HEK293 (cell line): ENCODE data around the gene CDH24.
A peak's percentile ranks its signal among the peaks of the same experiment; 100 is the strongest.

ENCODE experiments used
- CTCF ChIA-PET: fragments of 350-600 bp; formaldehyde crosslinking; extraction: SDS; loops from one replicate; lab custom pipeline; 2021; ENCODE audit warnings: antibody characterized with exemption; lab: Yijun Ruan, JAX
- POLR2A ChIA-PET: fragments of 300-600 bp; formaldehyde crosslinking; extraction: SDS; loops from one replicate; lab custom pipeline; 2020; ENCODE audit warnings: antibody characterized with exemption, inconsistent platforms; lab: Yijun Ruan, JAX
- H3K27ac ChIP-seq: fragments of 200-500 bp; sonication (Bioruptor generic); 2 replicates; pipeline ENCODE4 v1.5.1; 2014; ENCODE audit warnings: low read depth, low read length, control low read depth, inconsistent platforms; ENCODE audit errors: extremely low read depth
- H3K36me3 ChIP-seq, 2 experiments: fragments of 200-500 bp in 1 of 2; sonication (Bioruptor generic) in 1 of 2; 1 replicate in 1 of 2; 2 replicates in 1 of 2; pipeline ENCODE4 v1.5.1; 2014 to 2017; ENCODE audit warnings: inconsistent platforms in 2 of 2, low read length in 2 of 2; ENCODE audit not compliant: control insufficient read depth in 2 of 2, insufficient read depth in 1 of 2
- H3K4me1 ChIP-seq: fragments of 200-500 bp; sonication (Bioruptor generic); 2 replicates; pipeline ENCODE4 v1.5.1; 2014; ENCODE audit warnings: mild to moderate bottlenecking, low read length, inconsistent platforms; ENCODE audit not compliant: control insufficient read depth, insufficient read depth
- H3K4me3 ChIP-seq: 2 replicates; pipeline ENCODE4 v1.5.1; 2011; ENCODE audit warnings: low read depth, mild to moderate bottlenecking, control low read depth, low read length, moderate library complexity
- H3K9me3 ChIP-seq: fragments of 200-500 bp; sonication (Bioruptor generic); 2 replicates; pipeline ENCODE4 v1.5.1; 2014; ENCODE audit warnings: low read depth, low read length, inconsistent platforms; ENCODE audit not compliant: control insufficient read depth, insufficient read depth
- FEZF1 ChIP-seq: fragments of 450-650 bp; formaldehyde crosslinking; IDR thresholded peaks from 2 replicates; pipeline ENCODE4 v1.5.1; 2016; ENCODE audit warnings: missing biosample characterization, missing genetic modification characterization
- IKZF3 ChIP-seq: fragments of 450-650 bp; IDR thresholded peaks from 2 replicates; pipeline ENCODE4 v1.5.0; 2018; ENCODE audit warnings: missing biosample characterization, mild to moderate bottlenecking, missing genetic modification characterization, moderate library complexity
- KLF17 ChIP-seq: fragments of 450-650 bp; formaldehyde crosslinking; IDR thresholded peaks from 2 replicates; pipeline ENCODE4 v1.5.1; 2016; ENCODE audit warnings: missing biosample characterization, missing genetic modification characterization
- KLF8 ChIP-seq: fragments of 450-650 bp; formaldehyde crosslinking; IDR thresholded peaks from 2 replicates; pipeline ENCODE4 v1.5.1; 2016; ENCODE audit warnings: missing biosample characterization, missing genetic modification characterization
- KLF9 ChIP-seq: fragments of 450-650 bp; formaldehyde crosslinking; IDR thresholded peaks from 2 replicates; pipeline ENCODE4 v1.5.1; 2016; ENCODE audit warnings: missing biosample characterization, missing genetic modification characterization, low read depth
- MYNN ChIP-seq: fragments of 450-650 bp; formaldehyde crosslinking; IDR thresholded peaks from 2 replicates; pipeline ENCODE4 v1.5.1; 2016; ENCODE audit warnings: missing biosample characterization, missing genetic modification characterization, borderline replicate concordance
- OSR2 ChIP-seq: fragments of 450-650 bp; formaldehyde crosslinking; IDR thresholded peaks from 2 replicates; pipeline ENCODE4 v1.5.1; 2016; ENCODE audit warnings: missing biosample characterization, missing genetic modification characterization
- PATZ1 ChIP-seq: fragments of 450-650 bp; formaldehyde crosslinking; IDR thresholded peaks from 2 replicates; pipeline ENCODE4 v1.5.1; 2016; ENCODE audit warnings: missing biosample characterization, missing genetic modification characterization
- PRDM10 ChIP-seq: fragments of 450-650 bp; formaldehyde crosslinking; IDR thresholded peaks from 2 replicates; pipeline ENCODE4 v1.5.1; 2016; ENCODE audit warnings: missing biosample characterization, missing genetic modification characterization
- REPIN1 ChIP-seq: fragments of 450-650 bp; formaldehyde crosslinking; IDR thresholded peaks from 2 replicates; pipeline ENCODE4 v1.5.1; 2017; ENCODE audit warnings: missing biosample characterization, missing genetic modification characterization, low read depth
- ZBTB1 ChIP-seq: fragments of 450-650 bp; formaldehyde crosslinking; IDR thresholded peaks from 2 replicates; pipeline ENCODE4 v1.5.1; 2016; ENCODE audit warnings: missing biosample characterization, missing genetic modification characterization
- ZBTB17 ChIP-seq: fragments of 450-650 bp; formaldehyde crosslinking; IDR thresholded peaks from 2 replicates; pipeline ENCODE4 v1.5.1; 2016; ENCODE audit warnings: missing biosample characterization, missing genetic modification characterization
- ZFHX2 ChIP-seq: fragments of 450-650 bp; formaldehyde crosslinking; conservative IDR thresholded peaks from 2 replicates; pipeline ENCODE4 v1.5.1; 2016; ENCODE audit warnings: missing biosample characterization, missing genetic modification characterization
- ZNF112 ChIP-seq: fragments of 450-650 bp; formaldehyde crosslinking; IDR thresholded peaks from 2 replicates; pipeline ENCODE4 v1.5.0; 2017; ENCODE audit warnings: missing biosample characterization, missing genetic modification characterization
- ZNF132 ChIP-seq: fragments of 450-650 bp; formaldehyde crosslinking; IDR thresholded peaks from 2 replicates; pipeline ENCODE4 v1.5.1; 2017; ENCODE audit warnings: missing biosample characterization, missing genetic modification characterization, borderline replicate concordance
- ZNF157 ChIP-seq: fragments of 450-650 bp; formaldehyde crosslinking; IDR thresholded peaks from 2 replicates; pipeline ENCODE4 v1.5.1; 2016; ENCODE audit warnings: missing biosample characterization, missing genetic modification characterization
- ZNF174 ChIP-seq: fragments of 450-650 bp; formaldehyde crosslinking; IDR thresholded peaks from 2 replicates; pipeline ENCODE4 v1.5.0; 2017; ENCODE audit warnings: missing biosample characterization, mild to moderate bottlenecking, missing genetic modification characterization
- ZNF202 ChIP-seq: fragments of 450-650 bp; formaldehyde crosslinking; IDR thresholded peaks from 2 replicates; pipeline ENCODE4 v1.5.1; 2016; ENCODE audit warnings: missing biosample characterization, missing genetic modification characterization, borderline replicate concordance
- ZNF214 ChIP-seq: fragments of 450-650 bp; formaldehyde crosslinking; IDR thresholded peaks from 2 replicates; pipeline ENCODE4 v1.5.1; 2017; ENCODE audit warnings: missing biosample characterization, mild to moderate bottlenecking, missing genetic modification characterization, borderline replicate concordance
- ZNF350 ChIP-seq: fragments of 450-650 bp; formaldehyde crosslinking; IDR thresholded peaks from 2 replicates; pipeline ENCODE4 v1.5.0; 2017; ENCODE audit warnings: missing biosample characterization, mild to moderate bottlenecking, missing genetic modification characterization
- ZNF366 ChIP-seq: fragments of 450-650 bp; formaldehyde crosslinking; conservative IDR thresholded peaks from 2 replicates; pipeline ENCODE4 v1.5.1; 2016; ENCODE audit warnings: missing biosample characterization, missing genetic modification characterization
- ZNF394 ChIP-seq: fragments of 450-650 bp; formaldehyde crosslinking; IDR thresholded peaks from 2 replicates; pipeline ENCODE4 v1.5.1; 2016; ENCODE audit warnings: missing biosample characterization, missing genetic modification characterization, mild to moderate bottlenecking, moderate library complexity, borderline replicate concordance
- ZNF561 ChIP-seq: fragments of 450-650 bp; IDR thresholded peaks from 2 replicates; pipeline ENCODE4 v1.5.1; 2018; ENCODE audit warnings: missing biosample characterization, missing genetic modification characterization, borderline replicate concordance
- ZNF626 ChIP-seq: fragments of 450-650 bp; sonication (Bioruptor Pico); formaldehyde crosslinking; IDR thresholded peaks from 2 replicates; pipeline ENCODE4 v1.5.1; 2018; ENCODE audit warnings: missing biosample characterization, missing genetic modification characterization, inconsistent platforms
- ZNF658 ChIP-seq: fragments of 450-650 bp; formaldehyde crosslinking; IDR thresholded peaks from 2 replicates; pipeline ENCODE4; 2016; ENCODE audit warnings: missing biosample characterization, missing genetic modification characterization
- ZNF660 ChIP-seq: fragments of 450-650 bp; IDR thresholded peaks from 2 replicates; pipeline ENCODE4 v1.5.1; 2018; ENCODE audit warnings: missing biosample characterization, mild to moderate bottlenecking, missing genetic modification characterization
- ZNF692 ChIP-seq: fragments of 450-650 bp; formaldehyde crosslinking; IDR thresholded peaks from 2 replicates; pipeline ENCODE4 v1.5.1; 2016; ENCODE audit warnings: missing biosample characterization, missing genetic modification characterization
- ZSCAN16 ChIP-seq: fragments of 450-650 bp; formaldehyde crosslinking; IDR thresholded peaks from 2 replicates; pipeline ENCODE4 v1.5.1; 2016; ENCODE audit warnings: missing biosample characterization, missing genetic modification characterization

The CDH24 gene

GRCh38 chr14:23063601-23064000 lies 6.3 kb upstream of the CDH24 start:
- peaks cover 61 to 96% of the 10 kb centered on the region in 2 experiments for H3K36me3 ChIP-seq
- POLR2A ChIA-PET: interaction anchor here (0.6 to 3.5 kb wide), 2 partner anchors 31 to 151 kb away, joined by 3 to 20 read pairs; partner anchors contain the start of genes ACIN1 and C14orf119
- TF ChIP-seq REPIN1 (tag by site-specific recombination) (no peak), KLF9 (tag by site-specific recombination) (no peak), ZNF658 (no peak), ZNF202 (tag by site-specific recombination) (no peak), ZNF350 (no peak), MYNN (tag by site-specific recombination) (no peak), ZBTB1 (tag by site-specific recombination) (no peak), OSR2 (no peak), ZNF366 (tag by site-specific recombination) (no peak), ZNF112 (tag by site-specific recombination) (no peak)
- TF ChIP-seq, all 188 proteins: peak for 0
- Histone ChIP-seq H3K27ac (no peak overlapping the region), H3K9me3 (no peaks in the 10 kb centered on the region), H3K4me1 (no peaks in the 10 kb centered on the region), H3K4me3 (no peak overlapping the region)
- CTCF ChIA-PET: interaction anchor here (0.8 to 16.2 kb wide), 4 partner anchors 8 to 75 kb away, joined by 4 to 469 read pairs (median 12); partner anchors contain the start of gene AJUBA

- Histone ChIP-seq H3K27ac (peak overlapping the region; percentile 30; the same call in 1 of the 2 replicates), H3K4me1 (no peaks in the 10 kb centered on the region), H3K36me3 (peaks cover 51 to 81% of the 10 kb centered on the region in 2 experiments), H3K4me3 (no peak overlapping the region), H3K9me3 (no peaks in the 10 kb centered on the region)
- ChIA-PET CTCF (interaction anchor here (0.6 to 16.2 kb wide), 10 partner anchors 9 to 132 kb away, joined by 3 to 469 read pairs (median 6); partner anchors contain the start of genes AJUBA and PRMT5), POLR2A (interaction anchor here (0.6 to 3.5 kb wide), 15 partner anchors 9 to 203 kb away, joined by 3 to 20 read pairs (median 7); partner anchors contain the start of genes ACIN1, AJUBA, C14orf119 and PRMT5)
- TF ChIP-seq FEZF1 (tag by site-specific recombination): no peak
- no peak for TF ChIP-seq ZNF214 (tag by site-specific recombination)
- peak; percentile 45 for TF ChIP-seq ZNF692 (tag by site-specific recombination)
- peak; percentile 85 for TF ChIP-seq PRDM10 (tag by site-specific recombination)
- peak; percentile 63 for TF ChIP-seq ZFHX2 (tag by site-specific recombination)
- no peak for TF ChIP-seq ZNF174
- TF ChIP-seq ZNF394 (tag by site-specific recombination): peak; percentile 58; the same call in 1 of the 2 replicates
- peak; percentile 57 for TF ChIP-seq KLF8 (tag by site-specific recombination)
- peak; percentile 54 for TF ChIP-seq ZNF366 (tag by site-specific recombination)
- TF ChIP-seq IKZF3 (tag by site-specific recombination): peak; percentile 67
- no peak for TF ChIP-seq ZNF626 (tag by site-specific recombination)
- no peak for TF ChIP-seq ZNF132 (tag by site-specific recombination)
- TF ChIP-seq ZSCAN16: no peak
- no peak for TF ChIP-seq ZNF157
- TF ChIP-seq KLF17 (tag by site-specific recombination): peak; percentile 46; the same call in 1 of the 2 replicates
- TF ChIP-seq ZNF660 (tag by site-specific recombination): peak; percentile 73; the same call in 1 of the 2 replicates
- TF ChIP-seq ZBTB17 (tag by site-specific recombination): peak; percentile 74
- TF ChIP-seq PATZ1 (tag by site-specific recombination): peak; percentile 69
- TF ChIP-seq ZNF561: no peak
These were observed 4.7 kb upstream of the CDH24 start for GRCh38 chr14:23062002-23062401.
